Glutamatergic neuron (in vitro differentiated cells): ENCODE measurements around the gene GFPT1. TPM values are rescaled to one million over a fixed set of nuclear protein-coding genes. Genes with fewer than 3 reads are reported as not detected.

ENCODE experiments used
- DNase-seq: peaks from one replicate; pipeline ENCODE4 v3.0.0; 2022
- H3K27ac Mint-ChIP-seq: one replicate; pipeline ENCODE4 v1.8.0; 2020; ENCODE audit warnings: mild to moderate bottlenecking, mixed read lengths, inconsistent platforms; ENCODE audit not compliant: unreplicated experiment
- H3K27me3 Mint-ChIP-seq: one replicate; pipeline ENCODE4 v1.8.0; 2020; ENCODE audit warnings: mild to moderate bottlenecking, moderate library complexity, mixed read lengths, inconsistent platforms; ENCODE audit not compliant: unreplicated experiment
- H3K36me3 Mint-ChIP-seq: one replicate; pipeline ENCODE4 v1.8.0; 2020; ENCODE audit warnings: mild to moderate bottlenecking, mixed read lengths, inconsistent platforms; ENCODE audit not compliant: unreplicated experiment
- H3K4me1 Mint-ChIP-seq: one replicate; pipeline ENCODE4 v1.8.0; 2020; ENCODE audit warnings: mild to moderate bottlenecking, low read depth, mixed read lengths, inconsistent platforms; ENCODE audit not compliant: unreplicated experiment
- H3K4me3 Mint-ChIP-seq: one replicate; pipeline ENCODE4 v1.8.0; 2020; ENCODE audit warnings: mild to moderate bottlenecking, mixed read lengths, inconsistent platforms; ENCODE audit not compliant: unreplicated experiment
- H3K9me3 Mint-ChIP-seq: one replicate; pipeline ENCODE4 v1.8.0; 2020; ENCODE audit warnings: mild to moderate bottlenecking, moderate library complexity, mixed read lengths, inconsistent platforms; ENCODE audit not compliant: unreplicated experiment
- CTCF ChIP-seq: fragments of 200-600 bp; sonication (generic); IDR thresholded peaks from one replicate; pipeline ENCODE4 v1.5.0; 2021; ENCODE audit not compliant: partially characterized antibody, unreplicated experiment
- long read RNA-seq: library from polyadenylated mRNA; unstranded; transcript quantifications from one replicate; pipeline ENCODE4 v2.0.0, GENCODE V29; 2020; ENCODE audit not compliant: unreplicated experiment
- total RNA-seq: library from RNA; stranded (reverse); fragmentation: NEBNext Ultra II Directional; extraction: Animal tissue kit (Norgen Biotek cat#: 25700); gene quantifications from one replicate; pipeline ENCODE4 v1.2.1, GENCODE V29; 2021; ENCODE audit not compliant: unreplicated experiment

Gene GFPT1
- total RNA-seq = 39.3 TPM
- long read RNA-seq, full-length matches to known transcripts = 12 of 17 reads
- long read RNA-seq, partial matches to known transcripts = 1 of 17 reads
- long read RNA-seq, other reads (novel, unspliced or antisense) = 4 of 17 reads

GRCh38 chr2:69386789-69387734, at the start of gene GFPT1:
GFPT1 (minus strand) TSS chr2:69387227; CDS start chr2:69387071, 156 bp downstream.
- no peaks in the 10 kb centered on the region for H3K36me3 Mint-ChIP-seq
- peak within 1 kb of the TSS; percentile 77 for H3K27ac Mint-ChIP-seq
- DNase-seq = peak; percentile 95
- no peak for TF ChIP-seq CTCF
- peak within 1 kb of the TSS; percentile 91 for H3K4me3 Mint-ChIP-seq
- H3K4me1 Mint-ChIP-seq = peaks cover 2% of the 10 kb centered on the region
- peaks cover 2% of the 10 kb centered on the region for H3K9me3 Mint-ChIP-seq
- H3K27me3 Mint-ChIP-seq = peaks cover 2% of the 10 kb centered on the region

- DNase-seq = no peak
- Mint-ChIP-seq H3K9me3 (peaks cover 7% of the 10 kb centered on the region), H3K27ac (peak overlapping the region; percentile 97), H3K4me3 (peak overlapping the region; percentile 84), H3K4me1 (peaks cover 7% of the 10 kb centered on the region), H3K27me3 (peaks cover 10% of the 10 kb centered on the region), H3K36me3 (no peaks in the 10 kb centered on the region)
- TF ChIP-seq CTCF = no peak
Measured at GRCh38 chr2:69436596-69436937, 49.5 kb upstream of the GFPT1 start.

GRCh38 chr2:69434753-69435152, 47.7 kb upstream of the GFPT1 start:
- Mint-ChIP-seq H3K4me1 (peaks cover 7% of the 10 kb centered on the region), H3K27me3 (peaks cover 10% of the 10 kb centered on the region), H3K36me3 (no peaks in the 10 kb centered on the region), H3K9me3 (peaks cover 7% of the 10 kb centered on the region), H3K4me3 (no peak overlapping the region), H3K27ac (no peak overlapping the region)
- TF ChIP-seq CTCF = no peak
- DNase-seq = no peak

- TF ChIP-seq CTCF = no peak
- Mint-ChIP-seq H3K4me3 (no peak overlapping the region), H3K27me3 (peaks cover 3% of the 10 kb centered on the region), H3K27ac (no peak overlapping the region), H3K4me1 (no peaks in the 10 kb centered on the region), H3K36me3 (no peaks in the 10 kb centered on the region), H3K9me3 (no peaks in the 10 kb centered on the region)
- no peak for DNase-seq
Measured at GRCh38 chr2:69429491-69430183, 42.6 kb upstream of the GFPT1 start.
